GM15510 (cell line): ENCODE data around the gene C6orf136.

Experiments used
- POLR2A ChIP-seq: IDR thresholded peaks from 3 replicates; pipeline ENCODE4 v1.6.1; 2011; ENCODE audit warnings: borderline replicate concordance; ENCODE audit not compliant: insufficient read length; ENCODE audit errors: extremely low read depth

Gene C6orf136

DNA sequence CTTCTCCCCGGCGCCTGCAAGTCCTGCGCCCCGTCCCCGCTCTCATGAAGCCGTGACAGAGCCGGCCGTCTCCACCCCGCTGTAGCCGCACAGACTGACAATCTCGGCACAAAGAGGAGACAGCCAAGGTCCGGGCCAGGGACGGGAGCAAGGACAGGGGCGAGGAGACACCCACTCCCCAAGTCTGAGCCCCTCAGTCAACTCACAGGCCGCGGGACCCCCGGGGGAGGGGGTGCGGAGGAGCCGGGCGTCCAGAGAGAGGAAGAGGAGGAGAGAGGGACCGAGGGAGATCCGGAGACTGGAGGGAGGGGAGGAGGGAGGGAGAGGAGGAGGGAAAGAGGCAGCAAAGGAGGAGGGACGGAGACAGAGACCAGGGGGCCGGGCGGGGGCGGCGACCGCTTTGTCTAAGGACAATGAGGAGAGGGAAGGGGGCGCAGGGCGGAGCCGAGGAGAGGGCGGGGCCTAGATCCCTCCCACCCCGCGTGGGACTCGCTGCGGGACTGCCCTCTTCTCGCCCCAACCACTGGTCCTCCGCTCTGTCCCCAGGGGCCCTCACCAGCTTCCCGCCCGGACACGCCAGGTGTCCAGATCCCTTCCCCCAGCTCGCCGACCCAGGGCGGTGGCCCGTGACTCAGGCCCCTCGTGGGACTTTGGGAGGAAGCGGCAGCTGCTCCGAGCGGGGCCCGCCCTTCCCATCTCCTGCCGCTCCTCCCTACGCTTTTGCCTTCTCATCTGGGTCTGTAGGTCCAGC lies 40.1 kb downstream of the C6orf136 start:
- TF ChIP-seq POLR2A = peak; percentile 61

DNA sequence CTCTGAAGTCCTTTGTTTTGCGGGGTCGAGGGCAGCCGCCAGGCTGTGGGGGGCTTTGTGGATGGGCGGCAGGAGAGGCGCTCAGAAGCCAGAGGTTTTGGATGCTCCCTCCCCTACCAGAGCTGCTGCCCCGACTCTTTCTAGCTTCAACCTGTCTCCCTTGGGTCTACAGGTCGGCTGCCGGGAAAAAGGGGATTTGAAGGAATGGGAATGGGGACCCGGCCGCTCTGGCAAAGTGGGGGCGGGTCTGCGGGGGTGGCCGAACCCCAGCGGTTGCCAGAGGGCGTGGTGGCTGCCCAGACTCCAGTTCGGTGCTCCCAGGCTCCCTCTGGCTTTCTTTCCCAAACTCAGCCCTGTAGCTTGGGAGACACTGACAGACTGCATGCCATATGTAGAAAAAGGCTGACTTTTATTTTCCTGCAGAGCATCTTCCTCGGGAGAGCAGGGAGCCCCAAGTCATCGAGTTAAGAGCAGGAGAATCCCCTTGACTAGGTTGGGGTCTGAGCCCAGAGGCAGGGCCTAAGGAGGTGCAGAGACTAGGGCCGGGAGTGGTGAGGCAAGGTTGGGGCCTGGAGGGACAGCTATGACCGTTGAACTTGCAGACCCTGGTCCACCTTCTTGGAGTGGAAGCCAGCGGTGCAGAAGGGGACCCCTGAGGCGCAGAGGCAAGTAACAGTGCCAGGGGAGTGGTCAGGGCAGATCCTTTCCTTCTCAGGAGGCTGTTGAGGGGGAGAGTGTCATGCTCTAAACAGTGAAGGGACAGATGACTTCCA lies 40.9 kb downstream of the C6orf136 start:
- TF ChIP-seq POLR2A = no peak

DNA sequence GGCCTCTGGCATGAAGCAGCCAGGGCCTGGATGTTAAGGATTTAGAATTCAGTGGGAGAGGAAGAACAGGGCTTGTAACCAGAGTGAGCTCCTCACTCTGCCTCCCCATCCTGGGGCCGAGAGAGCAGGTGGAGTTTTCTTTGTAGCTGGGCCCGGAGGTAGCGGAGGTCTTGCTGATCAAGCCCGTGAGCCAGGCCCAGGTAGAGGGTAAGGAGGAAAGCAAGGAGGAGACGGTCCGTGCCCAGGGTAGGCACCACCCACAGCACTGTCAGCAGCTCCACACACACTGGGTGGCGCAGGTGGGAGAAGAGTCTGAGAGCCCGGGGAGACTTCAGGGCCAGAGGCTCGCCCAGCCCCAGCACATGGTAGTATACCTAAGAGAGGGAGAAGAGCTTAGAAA lies 41.6 kb downstream of the C6orf136 start:
- no peak for TF ChIP-seq POLR2A

DNA sequence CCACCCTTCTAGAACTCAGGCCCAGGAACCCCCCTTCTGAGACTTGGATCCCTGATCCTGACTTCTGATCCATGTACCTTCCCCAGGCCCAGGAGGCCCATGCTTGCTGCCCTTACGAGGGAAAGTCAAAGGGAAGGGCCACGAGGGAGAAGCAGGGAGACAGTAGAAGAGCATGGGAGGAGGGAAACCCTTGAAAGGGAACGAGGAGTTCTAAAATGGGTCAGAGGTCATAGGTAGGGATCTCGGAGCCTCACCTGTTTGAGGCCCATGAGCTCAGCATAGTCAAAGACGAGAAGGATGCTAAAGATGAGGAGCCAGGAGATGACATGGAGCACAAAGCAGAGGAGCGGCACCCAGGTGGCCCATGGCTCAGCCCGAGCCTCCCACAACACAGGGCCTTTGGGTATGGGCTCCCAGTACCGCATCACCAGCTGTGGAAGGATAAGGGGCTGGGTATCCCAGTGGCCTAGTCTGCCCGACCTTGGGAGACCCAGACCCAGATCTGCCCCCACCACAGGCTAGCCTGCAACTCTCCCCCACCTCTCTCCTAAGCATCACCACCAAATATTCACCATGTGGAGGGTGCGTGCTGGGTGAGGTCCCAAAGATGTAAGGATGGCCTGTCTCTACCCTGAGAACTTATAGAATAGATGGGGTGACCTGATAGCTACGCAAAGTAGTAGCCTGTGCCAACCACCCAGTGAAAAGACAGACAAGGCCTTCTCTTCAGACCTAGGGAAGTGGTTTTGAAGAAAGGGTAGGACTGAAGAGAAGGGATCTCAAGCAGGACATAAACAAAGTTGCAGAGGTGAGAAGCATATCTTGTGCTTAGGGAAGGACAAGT lies 42.3 kb downstream of the C6orf136 start:
- no peak for TF ChIP-seq POLR2A

DNA sequence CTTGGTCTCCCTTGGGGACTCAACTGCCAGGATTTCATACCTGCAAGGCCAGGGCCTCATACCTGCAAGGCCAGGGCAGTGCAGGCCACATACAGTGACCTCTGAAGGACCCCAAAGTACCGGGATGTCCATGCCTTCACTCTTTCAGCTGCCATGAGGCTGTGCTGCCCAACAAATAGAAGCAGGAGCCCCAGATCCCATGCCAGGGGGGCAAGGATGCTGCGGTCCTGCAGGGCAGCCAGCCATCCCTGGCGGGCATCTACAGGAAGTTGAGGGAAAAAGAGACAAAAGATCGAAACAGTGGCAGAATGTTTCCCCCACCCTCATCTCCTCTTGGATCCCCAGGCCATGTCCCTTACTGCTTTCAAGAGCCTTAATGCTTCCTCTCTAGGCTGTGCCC lies 43.1 kb downstream of the C6orf136 start:
- TF ChIP-seq POLR2A = no peak

DNA sequence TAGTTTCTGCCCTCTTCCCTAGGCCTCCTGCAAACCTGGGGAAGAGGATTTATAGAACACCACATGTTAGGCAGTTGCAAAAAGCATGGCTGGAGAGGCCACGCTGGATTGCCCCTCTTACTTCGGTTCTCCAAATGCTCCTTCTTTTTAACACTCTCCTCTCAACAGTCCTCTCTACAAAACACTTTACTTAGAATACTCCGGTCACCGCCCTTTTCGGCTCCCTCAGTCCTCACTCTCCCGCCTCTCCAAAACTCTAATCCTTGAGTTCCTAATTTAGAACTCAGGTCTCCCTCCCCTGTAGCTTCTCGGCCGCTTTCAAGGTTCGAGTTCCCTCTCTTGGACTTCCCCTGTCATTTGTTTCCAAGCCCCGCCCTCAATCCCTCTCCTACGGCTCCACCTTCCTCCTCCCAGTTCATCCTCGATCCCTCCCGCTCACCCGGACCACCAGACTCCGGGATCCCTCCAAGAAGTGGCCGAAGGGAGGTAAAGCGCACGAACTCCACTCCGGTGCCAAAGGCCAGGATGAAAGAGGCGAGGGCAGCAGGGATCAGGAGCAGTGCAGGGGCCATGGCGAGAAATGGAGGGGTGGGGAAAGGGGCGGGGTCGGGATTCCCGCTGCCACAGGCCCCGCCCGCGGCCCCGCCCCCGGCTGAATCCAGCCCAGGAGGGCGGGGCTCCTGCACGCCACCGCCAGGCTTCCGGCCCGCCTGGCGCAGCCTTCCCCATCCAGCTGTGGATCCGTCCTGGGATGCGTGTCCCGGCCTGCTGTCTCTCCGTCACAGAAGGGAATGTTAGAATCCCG lies 43.7 kb downstream of the C6orf136 start, which contains the start of gene NRM:
Gene NRM (minus strand): TSS at position 582 of the 805 bp plus-strand sequence. CDS start 10 bp downstream, at position 572.
- TF ChIP-seq POLR2A = peak; percentile 64

DNA sequence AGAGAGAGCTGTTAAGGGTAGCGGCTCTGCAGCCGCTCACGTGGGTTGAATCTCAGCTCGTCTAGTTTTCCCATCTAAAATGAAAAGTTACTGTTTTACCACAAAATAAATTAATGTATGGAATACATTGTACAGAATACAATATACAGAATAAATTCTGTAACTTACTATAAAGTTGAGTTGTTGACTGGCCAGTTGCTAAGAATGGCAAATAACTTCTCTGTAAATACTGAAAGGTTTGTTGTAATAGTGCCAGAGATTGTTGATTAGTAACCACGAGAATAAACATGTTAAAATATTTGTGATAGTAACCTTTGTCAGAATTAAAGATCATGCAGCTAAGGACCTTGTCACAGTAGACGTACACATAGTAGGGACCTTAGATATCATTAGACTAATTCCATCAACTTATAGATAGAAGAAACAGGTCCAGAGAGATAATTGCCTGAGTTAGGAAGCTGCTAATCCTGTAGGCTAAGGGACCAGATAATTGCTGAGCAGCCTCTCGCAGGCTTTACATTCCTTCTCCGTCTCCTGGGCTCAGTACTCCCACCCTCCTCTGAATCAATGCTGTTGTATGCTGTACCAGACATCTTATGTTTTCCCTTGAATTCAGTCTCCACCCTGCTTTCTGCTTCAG lies 44.4 kb downstream of the C6orf136 start:
- TF ChIP-seq POLR2A = no peak

DNA sequence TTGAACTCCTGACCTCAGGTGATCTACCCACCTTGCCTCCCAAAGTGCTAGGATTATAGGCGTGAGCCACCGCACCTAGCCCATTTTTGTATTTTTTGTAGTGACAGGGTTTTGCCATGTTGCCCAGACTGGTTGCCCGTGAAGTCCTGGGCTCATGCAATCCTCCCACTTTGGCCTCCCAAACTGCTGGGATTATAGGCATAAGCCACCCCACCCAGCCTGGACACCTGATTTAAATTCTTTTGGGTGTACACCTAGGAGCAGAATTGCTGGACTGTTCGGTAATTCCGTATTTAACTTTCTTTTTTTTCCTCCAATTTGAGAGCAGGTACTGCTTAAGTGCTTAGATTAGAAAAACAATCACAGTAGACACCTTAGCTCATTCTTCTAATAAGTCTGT lies 49.5 kb downstream of the C6orf136 start:
- TF ChIP-seq POLR2A = no peak

DNA sequence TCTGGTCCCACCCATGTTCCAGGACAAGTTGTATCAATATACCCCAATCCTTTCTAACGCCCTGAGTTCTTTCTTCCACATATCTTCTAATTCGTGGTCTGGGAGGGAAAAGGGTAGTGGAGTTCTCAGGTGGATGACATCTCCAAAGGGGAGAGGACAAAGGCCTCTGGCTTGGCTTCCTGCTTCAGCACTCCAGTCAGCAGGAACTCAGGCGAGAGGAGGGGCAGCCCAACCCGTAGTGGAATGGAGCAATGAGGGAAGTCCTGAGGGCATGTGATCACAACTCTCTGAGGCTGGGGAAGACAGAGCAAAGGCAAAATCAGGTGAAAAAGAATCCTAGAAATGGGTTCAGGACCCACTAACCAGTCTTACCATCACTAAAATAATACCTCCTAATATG lies 53.4 kb downstream of the C6orf136 start:
- TF ChIP-seq POLR2A = no peak
